GM21529 (cell line): Measurements from ENCODE around the gene ATP5F1A.
"Not testable (repeated sequence)": the region's sequence is repeated elsewhere in the genome, so short reads cannot be mapped to it uniquely, and the experiment has no call there.

Experiments used
- ATAC-seq: cut with Tn5 transposase; IDR thresholded peaks from one replicate; pipeline ENCODE4 v1.9.1; 2021; ENCODE audit not compliant: unreplicated experiment

ATP5F1A gene

GRCh38 chr18:46048641-46049040 is 49.5 kb downstream of the ATP5F1A start:
- no peak for ATAC-seq

GRCh38 chr18:46047369-46047768 is 50.7 kb downstream of the ATP5F1A start:
- not testable (repeated sequence) for ATAC-seq

GRCh38 chr18:46046688-46047087 is 51.4 kb downstream of the ATP5F1A start:
- no peak for ATAC-seq

GRCh38 chr18:46046126-46046525 is 52.0 kb downstream of the ATP5F1A start:
- ATAC-seq, result no peak

GRCh38 chr18:46042571-46043123 is 55.4 kb downstream of the ATP5F1A start:
- no peak for ATAC-seq

DNA sequence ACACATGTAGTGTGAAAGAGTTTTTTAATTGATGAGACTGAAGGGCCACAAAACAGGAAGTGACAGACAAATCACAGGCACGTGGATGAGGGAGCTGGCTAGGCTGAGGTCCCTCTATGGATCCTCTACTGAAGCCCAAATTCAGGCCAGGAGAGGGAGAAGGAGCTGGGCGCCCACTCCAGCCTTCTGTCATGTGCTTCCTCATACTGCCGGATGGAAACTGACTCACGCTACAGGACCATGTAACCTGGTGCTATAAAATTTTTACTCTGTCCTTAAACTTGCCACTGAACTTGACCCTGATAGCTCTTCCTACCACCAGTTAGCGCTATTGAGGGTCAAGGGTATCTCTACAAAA is 57.4 kb downstream of the ATP5F1A start:
- no peak for ATAC-seq

DNA sequence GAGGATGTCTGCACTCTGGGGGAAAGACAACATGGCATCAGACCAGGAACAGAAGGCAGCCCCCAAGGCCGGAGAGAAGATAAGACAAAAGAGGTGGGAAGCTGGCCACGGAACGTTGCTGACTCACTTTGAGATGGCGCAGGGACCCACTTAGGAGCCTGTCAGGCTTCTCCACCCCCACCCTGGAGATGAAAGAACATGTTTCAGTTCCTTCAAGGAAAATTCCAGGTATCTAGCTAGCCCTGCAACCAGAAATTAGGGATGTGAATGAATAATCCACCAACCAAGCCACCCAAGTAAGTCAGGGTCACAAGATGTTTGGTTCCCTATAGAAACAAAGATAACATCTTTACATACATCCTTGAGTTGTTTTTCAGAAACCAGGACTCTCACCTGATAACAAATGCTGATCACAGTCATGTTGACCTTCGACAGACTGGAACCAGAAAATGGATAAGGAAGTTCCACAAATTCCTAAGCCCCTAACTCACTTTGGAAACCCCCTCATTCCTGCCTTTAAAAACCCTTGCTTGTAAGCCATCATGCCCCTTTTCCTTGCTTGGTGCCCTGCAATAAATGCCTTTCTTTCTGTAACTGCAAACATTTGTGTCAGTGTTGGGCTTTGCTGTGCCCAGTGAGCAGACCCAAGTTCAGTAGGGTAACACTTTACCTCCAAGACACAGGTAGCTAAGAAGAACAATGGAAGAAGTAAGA is 57.9 kb downstream of the ATP5F1A start:
- ATAC-seq, result no peak

DNA sequence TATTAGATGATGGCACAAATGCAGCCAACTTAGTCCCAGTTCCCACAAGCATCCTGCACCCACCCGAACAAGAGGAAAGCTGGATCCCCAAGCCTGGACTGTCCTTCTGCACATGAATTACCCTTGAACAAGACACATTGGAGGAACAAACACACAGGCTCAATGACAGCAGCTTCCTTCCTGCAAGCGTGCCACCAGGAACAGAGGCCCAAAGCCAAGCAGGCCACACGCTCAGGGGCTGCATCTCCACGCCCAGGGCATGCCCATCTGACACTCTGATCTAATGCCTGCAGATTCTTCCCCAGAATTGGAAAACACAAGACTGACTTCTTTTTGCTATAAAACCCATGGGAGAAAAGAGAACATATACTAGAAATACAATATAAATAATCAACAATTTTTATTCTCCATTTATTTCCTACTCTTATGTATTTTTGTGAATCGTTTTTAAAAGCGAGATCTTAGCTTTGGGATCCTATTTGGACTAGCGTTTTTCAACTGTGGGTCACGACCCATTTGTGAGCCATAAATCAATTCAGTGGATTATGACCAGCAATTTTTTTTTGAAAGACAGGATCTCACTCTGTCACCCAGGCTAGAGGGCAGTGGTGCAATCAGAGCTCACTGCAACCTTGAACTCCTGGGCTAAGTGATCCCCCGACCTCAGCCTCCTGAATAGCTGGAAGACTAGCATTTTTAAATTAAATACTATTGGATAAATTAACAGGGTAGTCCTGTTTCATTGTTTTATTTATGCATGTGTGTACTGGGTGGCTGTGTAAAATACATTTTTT is 60.4 kb downstream of the ATP5F1A start:
- ATAC-seq, result no peak

DNA sequence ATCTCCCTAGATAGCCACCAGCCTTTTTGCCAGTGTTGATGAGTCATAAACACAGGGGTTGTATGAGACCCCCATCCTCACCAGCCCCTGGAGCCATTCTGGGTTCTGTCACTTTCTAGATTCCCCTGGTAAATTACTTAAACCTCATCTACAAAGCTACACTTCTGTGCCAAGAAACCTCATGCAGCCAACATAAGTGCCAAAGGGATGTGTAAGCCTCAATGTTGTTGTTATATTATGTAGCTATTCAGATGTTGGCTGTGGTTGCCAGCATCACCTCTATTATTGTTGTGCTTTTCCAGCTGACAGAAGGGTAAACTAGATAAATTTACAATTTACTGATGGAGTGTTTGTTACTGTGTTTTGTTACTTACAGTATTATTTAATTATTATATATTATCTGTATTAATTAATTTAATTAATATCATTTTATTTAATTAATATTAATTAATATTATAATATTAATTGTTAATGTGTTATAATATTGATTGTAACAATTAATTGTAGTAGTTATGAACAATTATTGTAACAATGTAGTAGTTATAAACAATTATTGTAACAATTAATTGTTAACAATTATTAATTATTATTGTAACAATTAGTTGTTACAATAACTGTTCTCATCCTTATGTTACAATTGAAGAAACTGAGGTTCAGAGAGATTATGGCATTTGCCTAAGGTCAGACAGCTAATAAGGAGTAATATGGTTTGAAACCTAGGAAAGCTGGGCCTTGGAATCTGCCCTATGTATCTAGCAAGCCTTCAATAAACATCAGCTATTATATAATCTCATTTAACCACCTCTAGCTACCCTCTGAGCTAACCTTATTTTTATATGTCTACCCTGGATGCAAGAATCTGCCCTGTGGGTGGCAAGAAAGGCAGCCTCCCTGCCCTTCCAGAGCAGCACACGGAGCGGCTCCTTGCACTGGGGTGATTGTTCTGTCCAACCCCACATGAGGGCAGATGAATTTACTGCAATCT is 62.1 kb downstream of the ATP5F1A start:
- ATAC-seq, result no peak

DNA sequence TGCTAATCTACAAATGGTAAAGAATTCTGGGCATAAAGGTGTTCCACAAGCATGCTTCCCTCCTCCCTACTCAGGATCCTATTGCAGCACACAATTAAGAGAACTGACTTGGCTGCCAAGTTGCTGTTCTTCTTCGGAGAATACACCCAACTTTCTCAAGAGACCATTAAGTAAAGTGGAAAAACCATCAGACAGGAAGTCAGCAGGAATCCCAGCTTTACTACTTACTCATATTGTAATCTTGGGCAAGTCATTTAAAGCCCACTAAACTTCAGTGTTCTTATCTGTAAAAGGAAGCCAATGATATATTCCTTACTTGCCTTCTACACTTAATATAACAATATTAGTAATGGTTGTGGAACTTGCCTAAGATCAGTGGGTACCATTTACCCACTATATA is 63.9 kb downstream of the ATP5F1A start:
- ATAC-seq, result no peak

- ATAC-seq, result no peak
Measured at GRCh38 chr18:46031741-46032140, 66.4 kb downstream of the ATP5F1A start.
